Dedifferentiated amniotic fluid mesenchymal stem cell (primary cell): ENCODE measurements around the gene CCDC3.

Experiments
- DNase-seq: peaks from one replicate; pipeline ENCODE4 v3.0.0-alpha.2; 2016; ENCODE audit errors: extremely low spot score

CCDC3 gene

GRCh38 chr10:12961416-12962205 is 39.9 kb downstream of the CCDC3 start:
- no peak for DNase-seq

GRCh38 chr10:12960941-12961340 is 40.6 kb downstream of the CCDC3 start:
- no peak for DNase-seq

GRCh38 chr10:12960334-12960898 is 41.1 kb downstream of the CCDC3 start:
- no peak for DNase-seq

GRCh38 chr10:12958546-12959110 is 42.9 kb downstream of the CCDC3 start:
- no peak for DNase-seq

GRCh38 chr10:12957081-12957480 is 44.4 kb downstream of the CCDC3 start:
- no peak for DNase-seq

- DNase-seq = no peak
Measured at GRCh38 chr10:12954866-12955265, 46.6 kb downstream of the CCDC3 start.

GRCh38 chr10:12950583-12951128 is 50.9 kb downstream of the CCDC3 start:
- DNase-seq = no peak

GRCh38 chr10:12949248-12949647 is 52.3 kb downstream of the CCDC3 start:
- DNase-seq = no peak

GRCh38 chr10:12947741-12948140 is 53.8 kb downstream of the CCDC3 start:
- DNase-seq = no peak

GRCh38 chr10:12946372-12946771 is 55.1 kb downstream of the CCDC3 start:
- DNase-seq = no peak

GRCh38 chr10:12945690-12946359 is 55.7 kb downstream of the CCDC3 start:
- no peak for DNase-seq

- DNase-seq = no peak
Measured at GRCh38 chr10:12944931-12945330, 56.6 kb downstream of the CCDC3 start.

- no peak for DNase-seq
Measured at GRCh38 chr10:12943425-12943824, 58.1 kb downstream of the CCDC3 start.

GRCh38 chr10:12941966-12942365 is 59.5 kb downstream of the CCDC3 start:
- DNase-seq = no peak

- DNase-seq = no peak
Measured at GRCh38 chr10:12940791-12941190, 60.7 kb downstream of the CCDC3 start.

GRCh38 chr10:12938271-12938670 is 63.2 kb downstream of the CCDC3 start:
- no peak for DNase-seq

GRCh38 chr10:12937527-12937926 is 64.0 kb downstream of the CCDC3 start:
- no peak for DNase-seq

GRCh38 chr10:12934777-12935176 is 66.7 kb downstream of the CCDC3 start:
- no peak for DNase-seq

GRCh38 chr10:12929381-12929780 is 72.1 kb downstream of the CCDC3 start:
- DNase-seq = no peak

GRCh38 chr10:12928571-12928970 is 72.9 kb downstream of the CCDC3 start:
- no peak for DNase-seq

GRCh38 chr10:12927896-12928295 is 73.6 kb downstream of the CCDC3 start:
- DNase-seq = no peak

- no peak for DNase-seq
Measured at GRCh38 chr10:12925845-12926244, 75.7 kb downstream of the CCDC3 start.
